SK-N-SH (cell line): ENCODE measurements around the gene ANKRD11. TPM values are rescaled to one million over a fixed set of nuclear protein-coding genes. Genes with fewer than 3 reads are reported as not detected.

Source experiments
- CTCF ChIA-PET: fragments of 300-600, 350-600 bp; formaldehyde crosslinking; extraction: SDS; loops from one replicate; lab custom pipeline; 2021; lab: Yijun Ruan, JAX
- POLR2A ChIA-PET: fragments of 350-600 bp; sonication (Branson Sonifier 250); formaldehyde crosslinking; extraction: SDS; loops from one replicate; lab custom pipeline; 2020; ENCODE audit warnings: antibody characterized with exemption, inconsistent platforms; lab: Yijun Ruan, JAX
- DNase-seq: peaks from one replicate; pipeline ENCODE4 v3.0.0; 2012
- H2AFZ ChIP-seq: fragments of 200-600 bp; sonication (generic); 2 replicates; pipeline ENCODE4 v1.8.1; 2016; ENCODE audit warnings: antibody characterized with exemption, mild to moderate bottlenecking, low read depth
- H3F3A ChIP-seq: fragments of 200-600 bp; sonication (generic); replicated peaks from 2 replicates; pipeline ENCODE3; 2016; ENCODE audit warnings: antibody characterized with exemption, mild to moderate bottlenecking; ENCODE audit not compliant: insufficient read depth
- H3K27ac ChIP-seq, 2 experiments: fragments of 200-500 bp in 1 of 2; fragments of 200-600 bp in 1 of 2; sonication (Bioruptor generic) in 1 of 2; sonication (generic), shearing (Covaris generic) in 1 of 2; 2 replicates each; pipeline versions ENCODE4 v1.5.1 to v1.6.1; 2014 to 2016; ENCODE audit warnings: low read depth in 2 of 2, inconsistent platforms in 1 of 2, low read length in 1 of 2, mild to moderate bottlenecking in 1 of 2, mixed read lengths in 1 of 2
- H3K27me3 ChIP-seq: fragments of 200-600 bp; sonication (generic), shearing (Covaris generic); 2 replicates; pipeline ENCODE4 v1.6.1; 2016; ENCODE audit warnings: mixed run types; ENCODE audit not compliant: insufficient read depth
- H3K36me3 ChIP-seq, 2 experiments: fragments of 200-500 bp in 1 of 2; fragments of 200-600 bp in 1 of 2; sonication (Bioruptor generic) in 1 of 2; sonication (generic) in 1 of 2; replicated peaks in 1 of 2; 2 replicates each; pipeline versions ENCODE3 to v1.5.1; 2014 to 2016; ENCODE audit warnings: low read length in 1 of 2, mild to moderate bottlenecking in 1 of 2; ENCODE audit not compliant: insufficient read depth in 2 of 2, control insufficient read depth in 1 of 2
- H3K4me1 ChIP-seq, 2 experiments: fragments of 200-500 bp in 1 of 2; fragments of 200-600 bp in 1 of 2; sonication (Bioruptor generic) in 1 of 2; sonication (generic), shearing (Covaris generic) in 1 of 2; 2 replicates each; pipeline versions ENCODE4 v1.5.1 to v1.6.1; 2014 to 2016; ENCODE audit warnings: low read depth in 1 of 2, low read length in 1 of 2, mixed run types in 1 of 2; ENCODE audit not compliant: insufficient read depth in 2 of 2, control insufficient read depth in 1 of 2
- H3K4me2 ChIP-seq: fragments of 200-600 bp; sonication (generic), shearing (Covaris generic); 2 replicates; pipeline ENCODE4 v1.6.1; 2017; ENCODE audit warnings: mixed run types
- H3K4me3 ChIP-seq, 2 experiments: fragments of 200-500 bp in 1 of 2; fragments of 200-600 bp in 1 of 2; sonication (Bioruptor generic) in 1 of 2; sonication (generic), shearing (Covaris generic) in 1 of 2; 2 replicates each; pipeline versions ENCODE4 v1.5.1 to v1.8.1; 2014 to 2016; ENCODE audit warnings: low read depth in 2 of 2, inconsistent platforms in 1 of 2, low read length in 1 of 2, mild to moderate bottlenecking in 1 of 2, mixed read lengths in 1 of 2, moderate library complexity in 1 of 2
- H3K79me2 ChIP-seq: fragments of 200-600 bp; sonication (generic); 2 replicates; pipeline ENCODE4 v1.8.1; 2017; ENCODE audit warnings: mild to moderate bottlenecking; ENCODE audit not compliant: insufficient read depth
- H3K9ac ChIP-seq: fragments of 200-600 bp; sonication (generic); 2 replicates; pipeline ENCODE4 v1.6.1; 2017; ENCODE audit warnings: mixed run types
- H3K9me2 ChIP-seq: fragments of 200-600 bp; sonication (generic); 2 replicates; pipeline ENCODE4 v1.6.1; 2017; ENCODE audit warnings: mixed run types
- H3K9me3 ChIP-seq: fragments of 200-600 bp; sonication (generic); 2 replicates; pipeline ENCODE4 v1.6.1; 2017; ENCODE audit warnings: mixed run types, mild to moderate bottlenecking, moderate library complexity
- H4K20me1 ChIP-seq: fragments of 200-600 bp; sonication (generic); 2 replicates; pipeline ENCODE4 v1.6.1; 2017; ENCODE audit warnings: mild to moderate bottlenecking, mixed run types; ENCODE audit not compliant: insufficient read depth
- ELF1 ChIP-seq: IDR thresholded peaks from 2 replicates; pipeline ENCODE4 v1.4.0; 2012
- FOXJ3 ChIP-seq: sonication (generic); formaldehyde crosslinking; IDR thresholded peaks from 2 replicates; pipeline ENCODE4 v1.5.1; 2020; ENCODE audit warnings: mild to moderate bottlenecking, missing genetic modification reagents
- MEF2A ChIP-seq: IDR thresholded peaks from 2 replicates; pipeline ENCODE4 v1.4.0; 2012; ENCODE audit warnings: low read depth, borderline replicate concordance
- MXI1 ChIP-seq: IDR thresholded peaks from 2 replicates; pipeline ENCODE4 v1.6.1; 2012; ENCODE audit warnings: mild to moderate bottlenecking, low read depth, low read length, improper control_type of control experiment
- NFIC ChIP-seq: IDR thresholded peaks from 2 replicates; pipeline ENCODE4 v1.4.0; 2012; ENCODE audit warnings: borderline replicate concordance
- POLR2AphosphoS5 ChIP-seq: IDR thresholded peaks from 2 replicates; pipeline ENCODE4 v1.6.1; 2012; ENCODE audit warnings: low read depth, low read length
- RAD21 ChIP-seq: IDR thresholded peaks from 2 replicates; pipeline ENCODE4 v1.6.1; 2012; ENCODE audit warnings: mild to moderate bottlenecking, low read length
- RCOR1 ChIP-seq: fragments of 150-350 bp; IDR thresholded peaks from 2 replicates; pipeline ENCODE4 v1.6.1; 2017; ENCODE audit warnings: antibody characterized with exemption, low read length
- RFX5 ChIP-seq: IDR thresholded peaks from 2 replicates; pipeline ENCODE4 v1.6.1; 2012; ENCODE audit warnings: mild to moderate bottlenecking, improper control_type of control experiment, low read length
- RXRA ChIP-seq: IDR thresholded peaks from 2 replicates; pipeline ENCODE4 v1.4.0; 2012; ENCODE audit warnings: low read depth, mild to moderate bottlenecking, borderline replicate concordance
- SMC3 ChIP-seq: IDR thresholded peaks from 2 replicates; pipeline ENCODE4 v1.6.1; 2012; ENCODE audit warnings: low read depth, low read length, improper control_type of control experiment
- YY1 ChIP-seq: IDR thresholded peaks from 2 replicates; pipeline ENCODE4 v1.4.0; 2012; ENCODE audit warnings: low read depth, mild to moderate bottlenecking
- WGBS: methylation state at CpG from one replicate; pipeline ENCODE4 v1.1.6; 2017; ENCODE audit warnings: low lambda C conversion rate; 5-methylcytosine and 5-hydroxymethylcytosine counted together
- polyA plus RNA-seq, 3 experiments: library from polyadenylated mRNA; depleted of rRNA; stranded (reverse); fragments of >200 nt; gene quantifications; 2 replicates each; pipeline ENCODE4 v1.2.3, GENCODE V29; 2012
- TF ChIP-seq, protein P1 (sequence below): IDR thresholded peaks from 2 replicates; pipeline ENCODE4 v1.6.1; 2012; ENCODE audit warnings: mild to moderate bottlenecking, low read depth, low read length, moderate library complexity
- TF ChIP-seq, protein P2 (sequence below): IDR thresholded peaks from 2 replicates; pipeline ENCODE4 v1.4.0; 2012; ENCODE audit warnings: low read depth, borderline replicate concordance
- TF ChIP-seq, protein P3 (sequence below): IDR thresholded peaks from 2 replicates; pipeline ENCODE4; 2012

The ANKRD11 gene
- polyA plus RNA-seq, 1 of the 3 experiments (the other 2 are of a cell fraction), result 50.2 TPM

DNA sequence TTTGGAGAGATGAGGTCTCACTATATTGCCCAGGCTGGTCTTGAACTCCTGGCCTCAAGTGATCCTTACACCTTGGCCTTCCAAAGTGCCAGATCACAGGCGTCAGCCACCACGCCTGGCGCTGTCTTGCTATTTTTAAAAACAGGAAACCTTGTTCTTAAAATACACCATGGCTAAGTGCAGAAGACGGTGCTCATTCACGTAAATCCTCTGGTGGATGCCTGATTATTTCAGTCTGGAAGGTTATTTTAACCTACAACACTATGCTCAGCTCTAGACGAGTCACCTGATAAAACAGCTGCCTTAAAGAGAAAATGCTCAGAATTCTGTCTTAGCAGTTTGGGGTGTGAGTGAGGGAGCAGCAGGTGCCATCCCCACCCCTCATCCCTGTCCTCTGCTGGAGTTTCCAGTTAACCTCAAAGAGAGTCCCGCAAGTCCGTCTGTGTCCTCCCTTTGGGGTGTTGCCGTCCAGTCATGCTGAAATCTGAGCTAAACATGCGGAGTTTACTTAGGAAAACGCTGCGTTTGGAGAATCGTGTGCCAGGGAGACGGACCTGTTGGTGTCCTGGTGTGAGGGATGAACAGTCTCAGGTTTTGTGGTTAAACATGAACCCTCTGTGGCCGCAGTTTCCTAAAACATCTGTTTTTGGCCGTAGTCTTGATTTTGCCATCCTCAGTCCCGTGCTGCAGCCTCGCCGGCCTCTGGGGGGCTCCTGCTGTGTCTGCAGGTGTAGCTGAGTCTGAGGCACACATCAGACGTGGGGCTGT, 35.0 kb upstream of the ANKRD11 start:
- no peaks in the 10 kb centered on the region for H3K9me2 ChIP-seq
- ChIA-PET POLR2A (no interaction called here), CTCF (interaction anchor here (0.7 to 1.7 kb wide), 2 partner anchors 32 to 827 kb away, joined by 3 to 5 read pairs; no protein-coding TSS in a partner anchor)
- peaks cover 35% of the 10 kb centered on the region for H3K79me2 ChIP-seq
- 80% methylated on average over 18 of the region's 20 CpGs for WGBS
- no peaks in the 10 kb centered on the region for H3K4me1 ChIP-seq
- no peak overlapping the region for H3K9ac ChIP-seq
- no peak overlapping the region for H3K4me3 ChIP-seq
- peaks cover 39 to 62% of the 10 kb centered on the region in 2 experiments for H3K36me3 ChIP-seq
- H3K27me3 ChIP-seq, result no peaks in the 10 kb centered on the region
- H3K9me3 ChIP-seq, result no peaks in the 10 kb centered on the region
- TF ChIP-seq, protein P1, sequence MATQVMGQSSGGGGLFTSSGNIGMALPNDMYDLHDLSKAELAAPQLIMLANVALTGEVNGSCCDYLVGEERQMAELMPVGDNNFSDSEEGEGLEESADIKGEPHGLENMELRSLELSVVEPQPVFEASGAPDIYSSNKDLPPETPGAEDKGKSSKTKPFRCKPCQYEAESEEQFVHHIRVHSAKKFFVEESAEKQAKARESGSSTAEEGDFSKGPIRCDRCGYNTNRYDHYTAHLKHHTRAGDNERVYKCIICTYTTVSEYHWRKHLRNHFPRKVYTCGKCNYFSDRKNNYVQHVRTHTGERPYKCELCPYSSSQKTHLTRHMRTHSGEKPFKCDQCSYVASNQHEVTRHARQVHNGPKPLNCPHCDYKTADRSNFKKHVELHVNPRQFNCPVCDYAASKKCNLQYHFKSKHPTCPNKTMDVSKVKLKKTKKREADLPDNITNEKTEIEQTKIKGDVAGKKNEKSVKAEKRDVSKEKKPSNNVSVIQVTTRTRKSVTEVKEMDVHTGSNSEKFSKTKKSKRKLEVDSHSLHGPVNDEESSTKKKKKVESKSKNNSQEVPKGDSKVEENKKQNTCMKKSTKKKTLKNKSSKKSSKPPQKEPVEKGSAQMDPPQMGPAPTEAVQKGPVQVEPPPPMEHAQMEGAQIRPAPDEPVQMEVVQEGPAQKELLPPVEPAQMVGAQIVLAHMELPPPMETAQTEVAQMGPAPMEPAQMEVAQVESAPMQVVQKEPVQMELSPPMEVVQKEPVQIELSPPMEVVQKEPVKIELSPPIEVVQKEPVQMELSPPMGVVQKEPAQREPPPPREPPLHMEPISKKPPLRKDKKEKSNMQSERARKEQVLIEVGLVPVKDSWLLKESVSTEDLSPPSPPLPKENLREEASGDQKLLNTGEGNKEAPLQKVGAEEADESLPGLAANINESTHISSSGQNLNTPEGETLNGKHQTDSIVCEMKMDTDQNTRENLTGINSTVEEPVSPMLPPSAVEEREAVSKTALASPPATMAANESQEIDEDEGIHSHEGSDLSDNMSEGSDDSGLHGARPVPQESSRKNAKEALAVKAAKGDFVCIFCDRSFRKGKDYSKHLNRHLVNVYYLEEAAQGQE, result no peak
- TF ChIP-seq, protein P2, sequence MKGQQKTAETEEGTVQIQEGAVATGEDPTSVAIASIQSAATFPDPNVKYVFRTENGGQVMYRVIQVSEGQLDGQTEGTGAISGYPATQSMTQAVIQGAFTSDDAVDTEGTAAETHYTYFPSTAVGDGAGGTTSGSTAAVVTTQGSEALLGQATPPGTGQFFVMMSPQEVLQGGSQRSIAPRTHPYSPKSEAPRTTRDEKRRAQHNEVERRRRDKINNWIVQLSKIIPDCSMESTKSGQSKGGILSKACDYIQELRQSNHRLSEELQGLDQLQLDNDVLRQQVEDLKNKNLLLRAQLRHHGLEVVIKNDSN, result no peak
- TF ChIP-seq RXRA, result no peak
- TF ChIP-seq RCOR1, result no peak
- no peak for TF ChIP-seq MEF2A
- no peak for TF ChIP-seq RFX5
- TF ChIP-seq, all 33 proteins: peak for 0
- H2AFZ ChIP-seq, result no peak overlapping the region
- H3F3A ChIP-seq, result peaks cover 4% of the 10 kb centered on the region
- no peak overlapping the region for H3K4me2 ChIP-seq
- DNase-seq, result no peak
- peaks cover 32% of the 10 kb centered on the region; the same call in 1 of the 2 replicates for H4K20me1 ChIP-seq
- H3K27ac ChIP-seq, result no peak overlapping the region

DNA sequence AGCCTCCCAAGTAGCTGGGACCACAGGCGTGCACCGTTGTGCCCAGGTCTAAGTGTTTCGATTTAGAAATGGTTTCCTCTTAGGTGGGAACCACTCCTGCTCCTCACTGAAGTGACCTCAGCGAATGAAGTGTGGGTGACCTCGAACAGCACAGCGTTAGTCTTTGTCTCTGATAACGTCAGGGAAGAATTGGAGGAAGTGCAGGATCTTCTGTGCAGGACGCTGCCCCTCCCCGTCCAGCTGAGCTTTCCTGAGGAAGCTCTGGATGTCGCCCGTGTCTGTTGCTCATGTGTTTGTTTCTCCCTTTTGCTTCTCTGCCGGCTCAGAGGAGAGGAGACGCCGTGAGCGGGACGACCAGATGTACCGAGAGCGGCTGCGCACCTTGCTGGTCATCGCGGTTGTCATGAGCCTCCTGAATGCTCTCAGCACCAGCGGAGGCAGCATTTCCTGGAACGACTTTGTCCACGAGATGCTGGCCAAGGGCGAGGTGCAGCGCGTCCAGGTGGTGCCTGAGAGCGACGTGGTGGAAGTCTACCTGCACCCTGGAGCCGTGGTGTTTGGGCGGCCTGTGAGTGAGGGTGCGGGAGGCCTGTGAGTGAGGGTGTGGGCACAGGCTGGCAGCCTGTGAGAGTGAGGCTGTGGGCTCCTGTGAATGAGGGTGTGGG, 33.5 kb upstream of the ANKRD11 start:
- H2AFZ ChIP-seq, result no peak overlapping the region
- peaks cover 44% of the 10 kb centered on the region; the same call in 1 of the 2 replicates for H4K20me1 ChIP-seq
- no peak overlapping the region for H3K4me3 ChIP-seq
- POLR2A ChIA-PET, result no interaction called here
- no peaks in the 10 kb centered on the region for H3K9me2 ChIP-seq
- H3K9me3 ChIP-seq, result no peaks in the 10 kb centered on the region
- H3K9ac ChIP-seq, result no peak overlapping the region
- H3K79me2 ChIP-seq, result peaks cover 50% of the 10 kb centered on the region
- peaks cover 38 to 57% of the 10 kb centered on the region in 2 experiments for H3K36me3 ChIP-seq
- CTCF ChIA-PET, result no interaction called here
- no peak for DNase-seq
- 97% methylated on average over 32 of the region's 32 CpGs for WGBS
- H3K27me3 ChIP-seq, result no peaks in the 10 kb centered on the region
- no peak overlapping the region for H3K4me2 ChIP-seq
- no peaks in the 10 kb centered on the region for H3K4me1 ChIP-seq
- H3F3A ChIP-seq, result peaks cover 4% of the 10 kb centered on the region
- no peak overlapping the region for H3K27ac ChIP-seq
- TF ChIP-seq POLR2AphosphoS5 (no peak), NFIC (no peak), RFX5 (no peak), RXRA (no peak), FOXJ3 (no peak), SMC3 (no peak), MXI1 (no peak), RAD21 (no peak), ELF1 (no peak), YY1 (no peak)
- TF ChIP-seq, protein P3, sequence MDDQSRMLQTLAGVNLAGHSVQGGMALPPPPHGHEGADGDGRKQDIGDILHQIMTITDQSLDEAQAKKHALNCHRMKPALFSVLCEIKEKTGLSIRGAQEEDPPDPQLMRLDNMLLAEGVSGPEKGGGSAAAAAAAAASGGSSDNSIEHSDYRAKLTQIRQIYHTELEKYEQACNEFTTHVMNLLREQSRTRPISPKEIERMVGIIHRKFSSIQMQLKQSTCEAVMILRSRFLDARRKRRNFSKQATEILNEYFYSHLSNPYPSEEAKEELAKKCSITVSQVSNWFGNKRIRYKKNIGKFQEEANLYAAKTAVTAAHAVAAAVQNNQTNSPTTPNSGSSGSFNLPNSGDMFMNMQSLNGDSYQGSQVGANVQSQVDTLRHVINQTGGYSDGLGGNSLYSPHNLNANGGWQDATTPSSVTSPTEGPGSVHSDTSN, result no peak
- TF ChIP-seq, protein P1, result no peak
- TF ChIP-seq, protein P2, result no peak
